GM18873 (cell line): Measurements from ENCODE around the gene ASTE1.
"Not testable (repeated sequence)": the region's sequence is repeated elsewhere in the genome, so short reads cannot be mapped to it uniquely, and the experiment has no call there.

Experiments used
- ATAC-seq: cut with Tn5 transposase; IDR thresholded peaks from one replicate; pipeline ENCODE4 v1.9.1; 2021; ENCODE audit warnings: mild to moderate bottlenecking, moderate library complexity, moderate number of reproducible peaks; ENCODE audit not compliant: unreplicated experiment, low FRiP score

ASTE1 gene, protein sequence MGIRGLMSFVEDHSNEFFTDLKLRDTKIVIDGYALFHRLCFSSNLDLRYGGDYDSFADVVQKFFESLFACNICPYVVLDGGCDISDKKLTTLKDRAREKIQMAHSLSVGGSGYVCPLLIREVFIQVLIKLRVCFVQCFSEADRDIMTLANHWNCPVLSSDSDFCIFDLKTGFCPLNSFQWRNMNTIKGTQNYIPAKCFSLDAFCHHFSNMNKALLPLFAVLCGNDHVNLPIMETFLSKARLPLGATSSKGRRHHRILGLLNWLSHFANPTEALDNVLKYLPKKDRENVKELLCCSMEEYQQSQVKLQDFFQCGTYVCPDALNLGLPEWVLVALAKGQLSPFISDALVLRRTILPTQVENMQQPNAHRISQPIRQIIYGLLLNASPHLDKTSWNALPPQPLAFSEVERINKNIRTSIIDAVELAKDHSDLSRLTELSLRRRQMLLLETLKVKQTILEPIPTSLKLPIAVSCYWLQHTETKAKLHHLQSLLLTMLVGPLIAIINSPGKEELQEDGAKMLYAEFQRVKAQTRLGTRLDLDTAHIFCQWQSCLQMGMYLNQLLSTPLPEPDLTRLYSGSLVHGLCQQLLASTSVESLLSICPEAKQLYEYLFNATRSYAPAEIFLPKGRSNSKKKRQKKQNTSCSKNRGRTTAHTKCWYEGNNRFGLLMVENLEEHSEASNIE

DNA sequence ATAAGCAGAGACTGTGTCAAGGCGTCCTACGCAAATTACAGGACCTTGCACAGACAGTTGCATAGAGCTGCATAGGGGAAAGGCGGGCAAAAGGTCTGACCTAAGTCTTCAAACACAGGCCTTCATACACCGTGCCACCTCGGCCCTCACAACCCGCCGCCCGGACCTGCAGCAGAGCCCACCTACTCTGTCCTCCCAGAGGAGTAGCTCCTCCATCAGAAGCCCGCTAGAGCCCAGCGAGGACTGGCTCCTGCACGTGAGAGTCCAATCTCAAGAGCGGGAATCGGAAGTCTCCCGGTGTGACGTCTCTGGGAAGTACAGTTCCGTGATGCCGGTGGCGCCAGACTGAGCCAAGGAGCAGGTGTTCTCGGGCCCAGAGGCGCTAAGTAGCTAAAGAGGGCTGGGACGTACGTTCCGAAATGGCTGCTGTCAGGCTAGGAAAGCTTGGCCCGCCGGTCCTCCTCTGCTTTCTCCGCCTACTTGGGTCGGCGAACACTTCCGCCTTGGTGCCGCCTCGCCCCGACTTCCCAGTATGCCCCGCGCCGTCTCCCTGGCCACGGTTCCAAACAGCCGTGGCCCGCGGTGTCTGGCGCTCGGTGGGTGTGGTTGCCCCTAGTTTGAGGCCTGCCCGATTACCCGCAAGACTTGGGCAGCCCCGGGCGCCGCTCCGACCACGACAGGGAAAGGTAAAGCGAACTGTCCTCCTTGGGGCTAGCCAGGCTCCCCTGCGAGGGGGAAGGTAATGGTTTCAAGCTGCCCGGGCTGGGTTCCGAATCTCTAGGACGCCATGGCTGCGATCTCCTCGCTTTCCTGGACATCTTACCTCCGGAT, at the start of gene ASTE1, which contains the start of gene NEK11:
TSS of gene ASTE1 (minus strand) at position 505 of the 831 bp plus-strand sequence. CDS start 1,519 bp downstream, outside the sequence.
TSS of gene NEK11 (plus strand) at position 557 of the 831 bp plus-strand sequence. CDS start 2,832 bp downstream, outside the sequence.
- ATAC-seq: peak; percentile 95

DNA sequence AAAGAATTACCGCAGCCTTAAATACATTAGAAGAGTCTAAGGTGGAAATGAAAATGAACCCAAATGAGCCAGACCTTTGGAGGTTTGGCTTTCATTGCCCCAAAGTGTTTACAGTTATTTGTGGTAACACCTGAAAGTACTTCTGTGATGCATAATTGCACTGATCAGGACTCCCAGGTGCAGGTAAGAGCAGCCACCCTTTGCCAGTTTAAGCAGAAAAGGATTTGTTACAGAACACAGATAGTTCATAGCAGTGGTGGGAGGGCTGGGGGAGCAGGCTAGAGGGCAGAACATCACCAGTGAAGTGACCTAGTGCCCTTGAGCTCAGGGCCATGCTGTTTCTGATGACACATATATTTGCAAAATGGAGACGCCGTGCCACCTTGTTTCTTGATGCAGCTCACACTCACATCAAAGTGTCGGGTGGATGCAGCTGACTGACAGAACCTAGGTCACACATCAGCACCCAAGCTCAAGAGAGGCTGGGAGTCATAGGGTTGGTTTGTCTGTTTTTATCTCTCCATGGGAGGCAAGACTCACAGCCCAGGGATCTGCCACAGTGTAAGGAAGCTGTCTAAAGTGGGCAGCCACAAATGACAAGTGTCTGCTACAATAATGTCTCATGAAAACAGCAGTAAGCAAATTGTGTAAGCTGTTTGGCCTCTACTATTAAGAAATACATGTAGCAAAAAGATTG, 49.2 kb upstream of the ASTE1 start:
- no peak for ATAC-seq

DNA sequence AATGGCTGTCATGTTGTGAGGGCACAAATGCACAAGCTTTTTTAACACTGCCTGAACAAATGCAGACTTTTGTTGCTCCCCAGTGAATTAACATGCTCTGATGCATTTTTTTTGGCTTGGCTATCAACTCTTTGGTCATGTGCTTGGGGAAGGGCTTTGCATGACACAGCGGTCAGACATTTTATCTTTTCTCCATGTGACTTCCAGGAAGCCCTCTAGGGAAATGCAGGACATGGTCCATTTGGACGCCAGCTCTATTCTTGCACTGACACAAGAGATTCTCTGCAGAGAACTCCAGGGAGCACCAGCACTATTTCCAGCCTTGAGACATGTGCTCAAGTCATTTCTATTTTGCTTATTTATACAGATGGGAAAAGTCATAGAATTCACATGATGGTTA, 46.2 kb upstream of the ASTE1 start:
- ATAC-seq: no peak

DNA sequence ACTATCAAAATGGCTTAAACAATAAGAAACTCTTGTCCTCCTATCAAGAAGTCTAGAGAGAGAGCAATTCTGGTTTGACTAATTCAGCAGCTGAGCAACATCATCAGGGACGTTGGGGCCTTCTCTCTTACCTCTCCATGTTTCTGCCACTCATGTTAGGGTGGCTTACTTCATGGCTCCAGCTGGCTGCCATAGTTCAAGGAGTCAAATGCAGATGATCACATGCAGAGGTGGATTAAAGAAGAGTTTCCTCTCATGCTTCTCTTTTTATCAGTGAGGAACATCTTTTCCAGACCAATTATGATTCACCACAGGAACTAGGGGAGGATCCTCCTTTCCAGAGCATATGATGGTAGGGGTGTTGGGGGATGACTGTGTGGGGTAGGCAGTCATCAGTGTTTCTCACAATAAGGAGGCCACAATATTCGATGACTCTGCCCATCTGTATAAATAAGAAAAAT, 45.5 kb upstream of the ASTE1 start:
- no peak for ATAC-seq

DNA sequence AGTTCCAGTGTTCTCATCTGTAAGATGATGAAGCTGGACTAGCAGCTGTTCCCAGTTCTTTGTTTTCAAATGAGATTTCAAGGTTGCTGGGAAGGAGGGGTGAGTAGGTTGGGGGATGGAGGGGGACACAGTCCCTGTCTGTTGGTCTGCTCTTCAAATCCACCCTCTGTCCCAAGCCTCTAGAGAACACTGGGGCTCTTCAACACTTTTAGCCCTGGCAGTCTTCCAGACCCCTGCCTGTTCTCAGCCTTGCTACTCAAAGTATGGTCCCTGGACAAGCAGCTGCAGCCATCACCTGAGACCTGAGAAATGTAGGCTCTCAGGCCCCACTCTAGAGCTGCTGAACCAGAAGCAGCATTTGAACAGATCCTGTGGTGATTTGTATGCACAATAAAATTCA, 41.4 kb upstream of the ASTE1 start:
- no peak for ATAC-seq

DNA sequence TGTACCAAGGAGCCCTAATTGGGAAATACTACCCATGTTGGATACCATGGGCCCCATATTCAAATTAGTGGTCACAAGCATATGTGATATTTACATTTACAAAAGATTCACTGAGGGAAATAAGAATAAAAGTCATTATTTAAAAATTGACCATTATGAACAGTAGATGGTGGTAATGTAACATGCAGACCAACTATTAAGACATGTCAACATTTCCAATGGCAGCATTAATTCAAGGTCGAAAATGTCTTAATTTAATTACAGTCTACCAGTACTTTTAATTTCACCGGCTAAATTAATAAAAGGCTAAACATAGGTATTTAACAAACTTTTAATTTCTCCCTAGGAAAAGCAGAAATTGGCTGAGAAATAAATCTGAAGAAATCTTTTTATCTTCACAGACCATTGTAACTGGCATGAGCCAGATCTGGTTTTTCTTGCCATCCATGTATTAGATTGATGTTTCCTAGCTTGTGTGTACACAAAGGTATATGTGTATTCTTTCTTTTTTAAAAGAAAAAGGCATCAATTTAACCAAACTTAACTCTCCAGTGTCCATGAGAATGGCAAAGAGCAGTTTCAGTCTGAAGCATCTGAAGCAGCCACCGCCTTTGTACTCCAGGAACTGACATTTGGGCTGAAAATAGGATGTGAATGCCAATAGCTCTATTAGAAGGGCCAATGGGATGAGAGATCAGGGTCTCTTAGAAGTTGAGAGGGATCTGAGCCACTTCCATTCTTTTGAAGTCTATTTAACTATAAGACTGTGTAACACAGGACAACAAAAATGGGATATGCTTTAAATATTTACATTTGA, 26.6 kb upstream of the ASTE1 start:
- no peak for ATAC-seq

DNA sequence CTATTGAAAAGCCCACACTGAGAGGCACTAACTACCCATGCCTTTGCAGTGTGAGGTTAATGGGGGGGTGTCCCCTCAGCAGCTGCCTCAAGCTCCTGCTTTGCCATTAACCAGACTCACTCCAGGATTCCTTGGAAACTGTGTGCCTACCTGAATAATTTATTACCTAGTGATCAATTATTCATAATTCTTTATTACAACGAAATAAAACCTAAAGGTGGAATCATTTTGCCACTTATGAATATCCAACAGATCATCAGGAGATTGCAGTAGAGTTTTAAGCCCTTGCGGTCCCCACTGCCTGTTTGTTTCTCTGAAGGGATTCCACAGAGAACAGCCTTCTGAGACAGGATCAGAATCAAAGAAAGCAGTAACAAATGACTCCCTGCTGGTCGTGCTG, 23.4 kb upstream of the ASTE1 start:
- ATAC-seq: no peak

DNA sequence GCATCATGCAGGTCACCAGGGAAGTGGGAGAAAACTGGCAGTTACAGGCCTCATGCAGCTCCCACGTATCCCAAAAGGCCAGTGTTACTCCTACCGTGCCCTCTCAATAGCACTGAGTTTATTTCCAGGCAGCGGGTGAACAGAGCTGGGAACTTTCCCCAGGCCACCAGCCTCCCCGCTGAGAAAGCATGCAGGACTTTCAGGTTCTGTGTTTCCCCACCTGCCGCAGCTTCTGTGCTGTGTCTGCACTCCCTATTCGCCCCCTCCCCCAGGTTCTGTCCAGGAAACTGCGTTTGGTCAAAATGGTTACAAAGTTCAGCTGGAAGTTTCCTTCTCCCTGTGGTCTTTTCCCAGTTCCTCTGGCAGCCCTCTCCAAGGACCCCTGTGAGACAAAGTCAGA, 21.4 kb upstream of the ASTE1 start:
- ATAC-seq: no peak

DNA sequence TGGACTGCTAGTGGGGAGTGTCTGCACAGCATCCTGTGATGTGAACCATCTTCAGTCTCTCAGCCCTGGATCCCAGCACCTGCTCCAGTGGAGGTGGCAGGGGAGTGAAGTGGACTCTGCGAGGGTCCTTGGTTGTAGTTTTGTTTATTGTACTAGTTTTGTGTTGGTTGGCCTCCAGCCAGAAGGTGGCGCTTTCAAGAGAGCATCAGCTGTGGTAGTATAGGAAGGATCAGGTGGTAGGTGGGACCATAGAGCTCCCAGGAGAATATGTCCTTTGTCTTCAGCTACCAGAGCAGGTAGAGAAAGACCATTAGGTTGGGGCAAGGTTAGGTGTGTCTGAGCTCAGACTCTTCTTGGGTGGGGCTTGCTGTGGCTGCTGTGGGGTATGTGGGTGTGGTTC, 21.0 kb upstream of the ASTE1 start:
- ATAC-seq: no peak

DNA sequence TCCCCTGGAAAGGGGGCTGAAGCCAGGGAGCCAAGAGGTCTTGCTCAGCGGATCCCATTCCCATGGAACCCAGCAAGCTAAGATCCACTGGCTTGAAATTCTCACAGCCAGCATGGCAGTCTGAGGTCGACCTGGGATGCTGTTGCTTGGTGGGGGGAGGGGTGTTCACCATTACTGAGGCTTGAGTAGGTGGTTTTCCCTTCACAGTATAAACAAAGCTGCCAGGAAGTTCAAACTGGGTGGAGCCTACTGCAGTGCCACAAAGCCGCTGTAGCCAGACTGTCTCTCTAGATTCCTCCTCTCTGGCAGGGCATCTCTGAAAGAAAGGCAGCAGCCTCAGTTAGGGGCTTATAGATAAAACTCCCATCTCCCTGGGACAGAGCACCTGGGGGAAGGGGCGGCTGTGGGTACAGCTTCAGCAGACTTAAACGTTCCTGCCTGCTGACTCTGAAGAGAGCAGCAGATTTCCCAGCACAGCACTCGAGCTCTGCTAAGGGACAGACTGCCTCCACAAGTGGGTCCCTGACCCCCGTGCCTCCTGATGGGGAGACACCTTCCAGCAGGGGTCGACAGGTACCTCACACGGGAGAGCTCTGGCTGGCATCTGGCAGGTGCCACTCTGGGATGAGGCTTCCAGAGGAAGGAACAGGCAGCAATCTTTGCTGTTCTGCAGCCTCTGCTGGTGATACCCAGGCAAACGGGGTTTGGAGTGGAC, 15.8 kb upstream of the ASTE1 start:
- not testable (repeated sequence) for ATAC-seq

DNA sequence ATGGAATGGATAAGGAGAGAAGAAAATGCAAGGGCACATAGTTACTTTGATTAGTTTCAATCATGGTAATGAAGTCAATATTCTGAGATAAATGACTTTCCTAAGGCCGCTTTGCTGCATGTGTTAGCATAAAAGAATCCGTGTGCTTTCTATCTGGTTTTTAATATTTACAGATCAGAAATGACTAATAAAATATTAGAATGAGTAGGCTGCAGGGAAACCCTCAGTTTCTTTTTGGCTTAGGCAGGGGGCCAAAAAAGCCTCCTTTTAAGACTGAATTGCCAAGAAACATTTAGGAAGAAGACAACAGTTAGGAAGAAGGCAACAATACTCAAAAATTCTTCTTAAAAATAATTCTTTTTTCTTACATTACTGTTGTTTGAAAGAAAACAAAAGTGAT, 11.7 kb upstream of the ASTE1 start:
- no peak for ATAC-seq

DNA sequence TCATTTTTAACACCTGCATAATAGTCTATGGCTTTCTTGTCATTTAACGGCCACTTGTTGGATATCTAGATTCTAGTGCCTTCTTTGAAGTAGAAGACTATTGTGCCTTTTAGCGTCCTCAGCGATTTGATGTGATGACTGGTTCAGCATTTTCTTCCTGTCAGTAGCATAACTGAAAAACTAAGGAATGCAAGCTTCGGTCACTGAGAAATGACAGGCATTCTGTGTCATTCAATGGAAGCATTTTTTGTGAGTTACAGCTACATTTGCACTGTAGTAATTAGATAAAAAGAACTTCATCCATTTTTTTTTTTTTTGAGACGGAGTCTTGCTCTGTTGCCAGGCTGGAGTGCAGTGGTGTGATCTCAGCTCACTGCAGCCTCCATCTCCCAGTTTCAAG, 10.4 kb upstream of the ASTE1 start:
- ATAC-seq: no peak

DNA sequence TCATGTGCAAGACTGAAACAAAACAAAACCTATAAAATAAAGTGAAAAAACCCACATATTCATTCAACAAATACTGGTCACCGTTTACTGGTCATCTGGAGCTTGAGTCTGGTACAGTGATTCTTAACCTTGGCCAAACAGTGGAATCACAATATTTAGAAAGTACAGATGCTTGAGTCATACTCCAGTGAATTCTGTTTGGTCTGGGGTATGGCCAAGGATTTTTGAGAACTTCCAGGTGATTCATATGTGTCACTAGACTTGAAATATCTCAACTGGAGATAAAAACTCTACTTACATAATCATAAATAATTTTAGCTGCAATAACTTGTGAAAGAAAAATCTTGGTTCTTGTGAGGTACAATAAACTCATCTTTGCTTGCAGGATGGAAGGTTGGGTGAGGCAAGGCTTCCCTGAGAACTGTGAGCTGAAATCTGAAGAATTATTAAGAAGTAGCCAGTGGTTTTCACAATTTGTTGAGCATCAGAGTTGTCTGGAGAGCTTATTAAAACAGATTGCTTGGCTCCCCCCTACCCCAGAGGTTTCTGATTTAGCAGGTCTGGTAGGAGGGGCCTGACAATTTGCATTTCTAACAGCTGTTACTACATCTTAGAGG, 9.7 kb upstream of the ASTE1 start:
- no peak for ATAC-seq

DNA sequence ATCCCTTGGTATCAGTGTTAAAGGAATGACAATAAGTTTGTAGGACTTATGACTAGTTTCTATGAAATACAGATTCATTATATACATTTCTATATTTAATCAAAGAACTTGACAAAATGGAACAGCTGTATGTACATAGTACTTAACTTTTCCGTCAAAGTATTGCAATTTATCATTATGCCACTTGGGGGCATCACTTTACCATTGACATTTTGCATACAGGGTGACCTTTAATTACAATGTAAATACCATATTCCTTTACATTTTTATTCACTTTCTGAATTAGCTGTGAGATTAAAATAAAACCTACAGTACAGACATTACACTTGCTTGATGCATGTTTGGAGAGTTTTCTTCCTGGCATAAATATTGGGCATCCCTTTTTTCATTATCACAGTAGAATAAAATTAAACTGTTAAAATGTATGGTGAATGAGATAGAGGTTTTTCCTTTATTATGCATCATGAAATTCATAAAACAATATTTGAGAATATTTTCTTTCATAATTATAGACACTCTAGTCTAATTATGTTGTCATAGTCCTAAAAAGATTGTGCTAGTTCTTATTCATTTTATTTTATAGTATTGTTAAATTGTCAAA, 7.0 kb upstream of the ASTE1 start:
- no peak for ATAC-seq

DNA sequence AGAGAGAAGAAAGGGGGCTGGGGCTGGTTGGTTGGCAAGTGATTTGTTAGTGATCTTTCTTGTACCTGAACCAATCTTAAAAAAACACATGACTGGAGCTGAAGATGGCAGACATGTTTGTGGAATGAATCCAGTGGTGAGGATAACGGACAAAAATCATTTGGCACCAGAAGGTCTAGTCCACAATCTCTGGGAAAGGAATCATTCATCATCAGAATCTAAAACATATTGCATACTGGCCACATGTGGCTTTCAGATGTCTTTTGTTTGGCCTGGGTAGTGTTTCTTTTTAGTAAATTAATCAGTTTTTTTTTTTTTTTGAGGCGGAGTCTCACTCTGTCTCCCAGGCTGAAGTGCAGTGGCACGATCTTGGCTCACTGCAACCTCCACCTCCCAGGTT, 5.0 kb upstream of the ASTE1 start:
- no peak for ATAC-seq

DNA sequence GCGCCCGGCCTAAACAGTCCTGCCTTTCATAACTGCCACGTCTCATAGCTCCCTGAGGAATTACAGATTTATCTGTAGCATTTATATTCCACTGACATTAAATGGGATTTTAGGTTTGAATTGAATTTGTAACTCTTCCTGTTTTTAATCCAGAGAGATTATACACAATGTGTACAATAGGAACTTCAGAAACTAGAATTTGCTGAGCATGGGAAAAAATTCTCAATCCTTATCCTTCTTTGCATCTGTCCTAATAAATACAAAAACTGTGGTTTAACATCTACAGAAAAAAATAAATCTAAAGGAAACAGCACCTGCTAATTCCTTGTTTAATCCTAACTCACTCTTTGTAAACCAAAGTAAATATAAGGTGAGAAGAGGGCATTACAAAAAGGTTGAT, 2.2 kb upstream of the ASTE1 start:
- no peak for ATAC-seq

DNA sequence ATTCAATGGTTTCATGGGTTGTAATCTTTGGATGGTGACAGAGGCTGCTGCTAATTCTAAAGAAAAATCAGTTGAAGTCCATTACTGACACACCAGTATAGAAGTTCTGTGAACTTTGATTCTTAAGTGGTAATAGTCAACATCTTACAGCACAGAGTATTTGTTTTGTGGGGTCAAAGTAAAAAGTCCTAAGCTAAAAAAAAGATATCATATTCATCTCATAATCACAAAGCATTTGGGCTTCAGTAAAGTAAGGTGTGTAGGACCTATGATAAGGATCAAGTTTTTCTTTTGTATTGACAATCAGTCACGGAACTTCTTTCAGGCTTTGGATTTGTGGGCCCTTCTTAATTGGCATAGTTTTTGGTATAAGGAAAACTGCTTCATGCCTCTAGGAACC, 1.1 kb downstream of the ASTE1 start:
- ATAC-seq: no peak

DNA sequence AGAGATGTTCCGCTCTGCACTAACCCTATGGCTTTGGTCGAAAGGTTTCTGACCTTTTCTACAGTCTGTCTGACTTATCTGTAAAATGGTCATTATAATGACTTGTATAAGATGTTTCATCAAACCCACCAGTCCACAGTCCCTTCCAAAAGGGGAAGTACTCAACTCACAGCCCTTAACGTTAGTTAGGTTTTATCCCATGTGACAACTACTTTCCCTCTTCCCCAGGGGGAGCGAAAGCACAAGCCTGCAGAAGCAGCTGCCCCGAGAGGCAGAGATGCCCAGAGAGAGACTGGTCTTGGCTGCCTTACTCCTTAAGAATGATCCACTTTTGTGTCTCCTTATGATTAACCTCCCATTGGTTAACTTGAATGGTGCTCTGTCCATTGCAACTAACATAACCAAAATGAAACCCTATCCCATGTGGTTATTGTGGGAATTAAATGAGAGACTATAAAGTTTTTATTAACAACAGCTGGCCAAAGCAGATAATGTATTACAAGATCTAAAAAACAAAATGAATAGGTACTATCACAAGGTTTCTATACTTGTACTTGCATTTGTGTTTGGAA, 6.4 kb downstream of the ASTE1 start:
- no peak for ATAC-seq
